Osteocyte (in vitro differentiated cells): ENCODE data around the gene VDAC2. TPM values are rescaled to one million over a fixed set of nuclear protein-coding genes. Genes with fewer than 3 reads are reported as not detected.

Experiments used
- DNase-seq: peaks from one replicate; pipeline ENCODE4 v3.0.0; 2021; ENCODE audit warnings: mixed read lengths; ENCODE audit not compliant: unreplicated experiment; ENCODE audit errors: extremely low spot score
- H3K27ac Mint-ChIP-seq: one replicate; pipeline ENCODE4 v1.8.0; 2021; ENCODE audit warnings: mild to moderate bottlenecking, mixed read lengths; ENCODE audit not compliant: unreplicated experiment
- H3K27me3 Mint-ChIP-seq: one replicate; pipeline ENCODE4 v1.8.0; 2021; ENCODE audit warnings: mixed read lengths; ENCODE audit not compliant: unreplicated experiment
- H3K36me3 Mint-ChIP-seq: one replicate; pipeline ENCODE4 v1.8.0; 2021; ENCODE audit warnings: mixed read lengths; ENCODE audit not compliant: unreplicated experiment
- H3K4me1 Mint-ChIP-seq: one replicate; pipeline ENCODE4 v1.8.0; 2021; ENCODE audit warnings: mixed read lengths; ENCODE audit not compliant: unreplicated experiment
- H3K4me3 Mint-ChIP-seq: one replicate; pipeline ENCODE4 v1.8.0; 2021; ENCODE audit warnings: mild to moderate bottlenecking, moderate library complexity, mixed read lengths; ENCODE audit not compliant: unreplicated experiment
- H3K9me3 Mint-ChIP-seq: one replicate; pipeline ENCODE4 v1.8.0; 2021; ENCODE audit warnings: mixed read lengths; ENCODE audit not compliant: unreplicated experiment
- CTCF ChIP-seq: fragments of 200-600 bp; sonication (generic); IDR thresholded peaks from 2 replicates; pipeline ENCODE4 v1.5.0; 2021; ENCODE audit warnings: antibody characterized with exemption, mild to moderate bottlenecking, moderate library complexity
- total RNA-seq: library from RNA; stranded (reverse); gene quantifications from 2 replicates; pipeline ENCODE4 v1.2.1, GENCODE V29; 2021

The VDAC2 gene
- total RNA-seq, 1 donor from 2014 or later = 130 TPM

GRCh38 chr10:75234017-75234682, 23.6 kb downstream of the VDAC2 start:
- peak; percentile 94 for DNase-seq
- TF ChIP-seq CTCF = no peak

GRCh38 chr10:75234683-75235374, 24.2 kb downstream of the VDAC2 start:
- DNase-seq = no peak
- Mint-ChIP-seq H3K36me3 (peaks cover 20% of the 10 kb centered on the region), H3K27me3 (no peaks in the 10 kb centered on the region), H3K4me3 (peak overlapping the region; percentile 63), H3K9me3 (no peaks in the 10 kb centered on the region), H3K4me1 (peaks cover 17% of the 10 kb centered on the region), H3K27ac (no peak overlapping the region)
- no peak for TF ChIP-seq CTCF

More at GRCh38 chr10:75234017-75234682, 23.6 kb downstream of the VDAC2 start:
- Mint-ChIP-seq H3K4me1 (peaks cover 24% of the 10 kb centered on the region), H3K36me3 (peaks cover 20% of the 10 kb centered on the region), H3K9me3 (no peaks in the 10 kb centered on the region), H3K4me3 (peak overlapping the region; percentile 63), H3K27me3 (no peaks in the 10 kb centered on the region), H3K27ac (peak overlapping the region; percentile 62)

DNA sequence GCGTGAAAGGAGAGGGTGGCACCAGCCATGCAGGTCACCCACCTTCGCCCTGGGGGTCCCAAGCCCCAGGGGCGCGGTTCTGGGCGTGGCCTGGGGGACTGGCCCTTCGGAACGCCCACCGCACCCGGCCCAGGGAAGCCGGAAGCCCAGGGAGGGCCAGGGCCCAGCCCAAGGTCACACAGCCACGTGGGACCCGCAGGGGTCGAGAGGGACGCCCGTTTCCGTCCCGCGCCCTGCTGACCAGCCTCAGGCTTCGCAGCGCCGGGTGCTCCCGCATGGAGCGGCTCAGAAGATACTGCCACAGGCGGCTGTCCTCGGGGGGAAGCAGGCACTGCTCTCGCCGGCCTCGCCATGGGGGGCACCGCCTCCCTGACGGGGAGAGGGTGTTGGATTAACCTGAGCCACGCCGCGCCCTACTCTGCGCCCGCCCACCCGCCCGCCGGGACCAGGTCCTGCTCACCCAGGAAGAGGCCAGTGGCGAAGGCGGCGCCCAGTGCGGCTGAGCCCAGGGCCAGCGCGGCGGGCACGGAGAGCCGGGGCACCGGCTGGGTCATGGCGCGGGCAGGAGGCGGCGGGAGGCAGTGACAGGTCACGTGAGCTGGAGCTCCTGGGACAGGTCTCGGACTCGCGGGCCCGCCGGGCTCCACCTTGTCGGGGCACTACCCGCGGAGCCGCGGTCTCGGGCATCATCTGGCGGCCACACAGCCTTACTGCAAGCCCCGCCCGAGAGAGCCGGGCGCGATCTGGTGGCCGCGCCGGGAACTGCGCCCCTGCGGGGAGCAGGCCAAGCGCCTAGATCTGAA, 25.0 kb downstream of the VDAC2 start, which contains the start of gene COMTD1:
COMTD1 (minus strand) TSS at position 583 of the 803 bp plus-strand sequence; CDS start at position 554, 29 bp downstream.
- Mint-ChIP-seq H3K27me3 (no peaks in the 10 kb centered on the region), H3K36me3 (peaks cover 16% of the 10 kb centered on the region), H3K4me1 (peaks cover 10% of the 10 kb centered on the region), H3K4me3 (peak within 1 kb of the TSS; percentile 68), H3K27ac (no peak within 1 kb of the TSS), H3K9me3 (no peaks in the 10 kb centered on the region)
- TF ChIP-seq CTCF = peak; percentile 100
- peak; percentile 97 for DNase-seq

DNA sequence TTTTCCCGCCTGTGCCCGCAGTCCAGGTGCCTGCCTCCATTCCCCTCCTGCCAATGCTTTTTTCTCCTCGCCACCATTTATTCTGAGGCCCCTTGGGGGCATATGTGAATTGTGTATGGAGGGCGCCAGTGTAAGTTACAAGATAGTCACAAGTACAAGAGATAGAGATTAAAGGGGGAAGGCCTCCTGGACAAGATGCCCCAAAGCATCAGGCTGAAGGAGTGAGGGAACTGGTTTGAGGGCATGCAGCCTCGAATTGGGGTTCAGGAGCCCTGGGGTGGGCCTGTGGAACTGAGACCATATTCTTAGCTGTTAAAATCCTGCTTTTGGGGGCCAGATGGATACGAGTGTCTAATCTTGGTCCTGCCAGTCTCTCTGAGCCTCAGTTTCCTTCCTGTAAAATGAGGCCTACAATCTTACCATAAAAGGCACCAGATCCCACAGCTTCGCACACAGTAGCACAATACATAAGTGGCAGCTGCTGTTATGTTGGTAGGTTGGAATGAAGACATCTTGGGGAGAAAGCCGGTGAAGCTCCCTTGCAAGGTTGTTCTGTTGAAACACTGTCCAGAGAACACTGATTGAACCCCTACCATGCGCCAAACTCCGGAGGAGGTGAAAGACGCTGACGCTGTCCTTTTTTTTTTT, 25.7 kb downstream of the VDAC2 start:
- Mint-ChIP-seq H3K27ac (no peak overlapping the region), H3K27me3 (no peaks in the 10 kb centered on the region), H3K4me3 (peak overlapping the region; percentile 68), H3K36me3 (peaks cover 11% of the 10 kb centered on the region), H3K4me1 (peaks cover 8% of the 10 kb centered on the region), H3K9me3 (no peaks in the 10 kb centered on the region)
- no peak for TF ChIP-seq CTCF
- DNase-seq = no peak
